HepG2 (cell line): ENCODE data around the gene FHIT. TPM values are rescaled to one million over a fixed set of nuclear protein-coding genes. Genes with fewer than 3 reads are reported as not detected.

ENCODE experiments used
- ATAC-seq: fragments of 200-7000 bp; cut with Tn5 transposase; 3 replicates; pipeline ENCODE4 v1.9.1; 2020; ENCODE audit warnings: mild to moderate bottlenecking, moderate library complexity
- BruUV-seq: library from RNA; stranded (reverse); fragments of 400-500 nt; replicated peaks from 2 replicates; lab custom pipeline; 2021; lab: Mats Ljungman, UMichigan
- CTCF ChIA-PET: fragments of 300-600 bp; formaldehyde crosslinking; extraction: SDS; loops from one replicate; lab custom pipeline; 2021; ENCODE audit warnings: low total read pairs, inconsistent platforms, low intra/inter-chr PET ratio; lab: Yijun Ruan, JAX
- POLR2A ChIA-PET: fragments of 350-600 bp; sonication (Branson Sonifier 250); formaldehyde crosslinking; loops from one replicate; lab custom pipeline; 2020; ENCODE audit warnings: antibody characterized with exemption, inconsistent platforms; lab: Yijun Ruan, JAX
- DNase-seq: peaks from one replicate; pipeline ENCODE4 v3.0.0-alpha.2; 2015; ENCODE audit warnings: low spot score
- FAIRE-seq: peaks from 3 replicates; lab custom pipeline; 2011; peaks lifted over from hg19 to GRCh38; lab: Jason Lieb, UNC
- H2AFZ ChIP-seq: one replicate; pipeline ENCODE4 v1.6.1; 2011; ENCODE audit warnings: low read length, inconsistent platforms
- H3K27ac ChIP-seq: fragments of 300-600 bp; 3 replicates; pipeline ENCODE4 v1.8.0; 2011; ENCODE audit warnings: mixed run types, mild to moderate bottlenecking, mixed read lengths, low read length, inconsistent platforms; ENCODE audit not compliant: insufficient read depth; ENCODE audit errors: extremely low read length
- H3K27me3 ChIP-seq, 2 experiments: fragments of 200-600 bp in 1 of 2; 2 replicates in 1 of 2; 3 replicates in 1 of 2; pipeline versions ENCODE4 v1.6.0 to v1.8.0; 2011; ENCODE audit warnings: low read length in 2 of 2, mild to moderate bottlenecking in 2 of 2, moderate library complexity in 2 of 2, inconsistent platforms in 1 of 2; ENCODE audit not compliant: insufficient read depth in 2 of 2, control insufficient read depth in 1 of 2
- H3K36me3 ChIP-seq, 2 experiments: fragments of 200-600 bp in 1 of 2; replicated peaks in 1 of 2; 2 replicates in 1 of 2; 3 replicates in 1 of 2; pipeline versions ENCODE4 v1.5.1 to v1.8.0; 2011; ENCODE audit warnings: low read length in 2 of 2, inconsistent platforms in 1 of 2; ENCODE audit not compliant: insufficient read depth in 2 of 2, control insufficient read depth in 1 of 2
- H3K4me1 ChIP-seq: 2 replicates; pipeline ENCODE4 v1.5.1; 2012; ENCODE audit warnings: low read length, inconsistent platforms; ENCODE audit not compliant: insufficient read depth
- H3K4me2 ChIP-seq: 2 replicates; pipeline ENCODE4 v1.6.0; 2011; ENCODE audit warnings: low read depth, low read length, inconsistent platforms
- H3K4me3 ChIP-seq, 3 experiments: fragments of 200-600 bp in 1 of 3; sonication (generic), shearing (Covaris generic) in 1 of 3; replicated peaks in 1 of 3; 2 replicates each; pipeline ENCODE4 v1.5.1; 2011 to 2016; ENCODE audit warnings: low read length in 3 of 3, inconsistent platforms in 2 of 3, low read depth in 2 of 3, mild to moderate bottlenecking in 2 of 3, control low read depth in 1 of 3, mixed read lengths in 1 of 3; ENCODE audit not compliant: insufficient read depth in 1 of 3
- H3K79me2 ChIP-seq: one replicate; pipeline ENCODE4 v1.6.1; 2011; ENCODE audit warnings: low read length, inconsistent platforms; ENCODE audit not compliant: insufficient read depth
- H3K9ac ChIP-seq: 2 replicates; pipeline ENCODE4 v1.6.0; 2011; ENCODE audit warnings: mild to moderate bottlenecking, low read depth, low read length, inconsistent platforms; ENCODE audit not compliant: insufficient read depth
- H3K9me3 ChIP-seq: 2 replicates; pipeline ENCODE4 v1.5.1; 2012; ENCODE audit warnings: mild to moderate bottlenecking, low read length
- H4K20me1 ChIP-seq: 2 replicates; pipeline ENCODE4 v1.6.0; 2011; ENCODE audit warnings: inconsistent platforms, mild to moderate bottlenecking, low read length, moderate library complexity; ENCODE audit not compliant: insufficient read depth
- AHR ChIP-seq: IDR thresholded peaks from 2 replicates; pipeline ENCODE4 v1.6.1; 2018; ENCODE audit warnings: missing genetic modification reagents, missing compliant biosample characterization
- ATF7 ChIP-seq, 2 experiments: fragments of 450-650 bp in 1 of 2; sonication (generic) in 1 of 2; formaldehyde crosslinking in 1 of 2; IDR thresholded peaks; 2 replicates each; pipeline versions ENCODE4 v1.4.0 to v1.6.1; 2016 to 2020; ENCODE audit warnings: antibody characterized with exemption in 1 of 2, mild to moderate bottlenecking in 1 of 2, missing genetic modification reagents in 1 of 2
- CHD4 ChIP-seq: fragments of 200-600 bp; sonication (generic); IDR thresholded peaks from 2 replicates; pipeline ENCODE4 v1.7.0; 2017; ENCODE audit warnings: mild to moderate bottlenecking, low read length, borderline replicate concordance
- ELF4 ChIP-seq: sonication (generic); formaldehyde crosslinking; IDR thresholded peaks from 2 replicates; pipeline ENCODE4 v1.5.0; 2020; ENCODE audit warnings: missing genetic modification reagents, mild to moderate bottlenecking, moderate library complexity, borderline replicate concordance
- GLI4 ChIP-seq: sonication (generic); formaldehyde crosslinking; IDR thresholded peaks from 2 replicates; pipeline ENCODE4 v1.5.1; 2020; ENCODE audit warnings: missing genetic modification reagents, mild to moderate bottlenecking, moderate library complexity, borderline replicate concordance
- HDAC6 ChIP-seq: fragments of 200-600 bp; sonication (generic); IDR thresholded peaks from 2 replicates; pipeline ENCODE4 v1.7.0; 2017; ENCODE audit warnings: mild to moderate bottlenecking, antibody characterized with exemption, low read length, low read depth
- KAT7 ChIP-seq: IDR thresholded peaks from 2 replicates; pipeline ENCODE4 v1.6.1; 2018; ENCODE audit warnings: borderline replicate concordance, missing compliant biosample characterization
- MAZ ChIP-seq, 2 experiments: sonication (generic) in 1 of 2; formaldehyde crosslinking in 1 of 2; IDR thresholded peaks; 2 replicates each; pipeline versions ENCODE4 v1.5.0 to v1.6.1; 2012 to 2020; ENCODE audit warnings: low read depth in 2 of 2, mild to moderate bottlenecking in 2 of 2, borderline replicate concordance in 1 of 2, improper control_type of control experiment in 1 of 2, low read length in 1 of 2, missing genetic modification reagents in 1 of 2, moderate library complexity in 1 of 2
- PPARG ChIP-seq: conservative IDR thresholded peaks from 2 replicates; pipeline ENCODE4 v1.6.1; 2016; ENCODE audit warnings: missing biosample characterization, missing genetic modification reagents
- RFXAP ChIP-seq: sonication (generic); formaldehyde crosslinking; IDR thresholded peaks from 2 replicates; pipeline ENCODE4 v1.4.0; 2020; ENCODE audit warnings: missing genetic modification reagents, borderline replicate concordance
- SNAPC4 ChIP-seq: sonication (generic); formaldehyde crosslinking; IDR thresholded peaks from 2 replicates; pipeline ENCODE4 v1.4.0; 2020; ENCODE audit warnings: mild to moderate bottlenecking, missing genetic modification reagents
- TCF7L2 ChIP-seq: IDR thresholded peaks from 2 replicates; pipeline ENCODE4 v1.6.1; 2011; ENCODE audit warnings: mild to moderate bottlenecking, low read depth, low read length, moderate library complexity
- ZNF713 ChIP-seq: sonication (generic); formaldehyde crosslinking; IDR thresholded peaks from 2 replicates; pipeline ENCODE4 v1.4.0; 2020; ENCODE audit warnings: mild to moderate bottlenecking, missing genetic modification reagents
- WGBS: methylation state at CpG from one replicate; pipeline ENCODE4 v1.1.6; 2017; ENCODE audit warnings: low lambda C conversion rate; 5-methylcytosine and 5-hydroxymethylcytosine counted together
- in situ Hi-C: cut with HindIII; loops from 2 replicates; pipeline ENCODE4 v1.10.0; 2017; ENCODE audit warnings: low pct_unique_long_range_greater_than_20kb; ENCODE audit not compliant: extremely low pct_ligation_motif_present
- intact Hi-C: fragments of 100-400 bp; cut with micrococcal nuclease; formaldehyde crosslinking; loops from one replicate; pipeline ENCODE4 v1.10.0; 2022; ENCODE audit not compliant: unreplicated experiment
- polyA plus RNA-seq, 8 experiments: library from polyadenylated mRNA; depleted of rRNA in 3 of 8; stranded (reverse) in 7 of 8; unstranded in 1 of 8; fragments of >200 nt; fragmentation: Illumina TruSeq in 4 of 8; extraction: Trizol in 4 of 8; gene quantifications; 2 replicates each; pipeline versions ENCODE4 v1.2.1 to v1.2.3, GENCODE V29; 2011 to 2016; ENCODE audit warnings: low read depth in 4 of 8, missing spikeins in 1 of 8, mixed read lengths in 1 of 8; ENCODE audit not compliant: insufficient read depth in 1 of 8
- total RNA-seq, 5 experiments: library from RNA; depleted of rRNA; stranded (reverse); fragments of >200 nt; fragmentation: Illumina TruSeq; extraction: Trizol; gene quantifications; 2 replicates each; pipeline ENCODE4 v1.2.3, GENCODE V29; 2016; ENCODE audit warnings: low read depth in 1 of 5

FHIT gene
- total and polyA plus RNA-seq, 2 of the 13 experiments (the other 11 are each of a cell fraction or from before 2014, with no cell fraction given), result 4.0 to 4.6 TPM

GRCh38 chr3:61081554-61081953 is 169.7 kb downstream of the FHIT start:
- Histone ChIP-seq H3K36me3 (no peaks in the 10 kb centered on the region), H2AFZ (no peak overlapping the region), H3K4me2 (no peak overlapping the region), H3K9me3 (no peaks in the 10 kb centered on the region), H4K20me1 (no peaks in the 10 kb centered on the region), H3K27ac (no peak overlapping the region), H3K4me1 (no peaks in the 10 kb centered on the region), H3K79me2 (no peaks in the 10 kb centered on the region), H3K4me3 (no peak overlapping the region), H3K9ac (no peak overlapping the region), H3K27me3 (no peaks in the 10 kb centered on the region)
- intact Hi-C loops, result no loop called here
- DNase-seq, result no peak
- POLR2A ChIA-PET, result no interaction called here
- CTCF ChIA-PET, result no interaction called here
- 57% methylated on average over 3 of the region's 3 CpGs for WGBS
- in situ Hi-C loops, result no loop called here
- ATAC-seq, result no peak
- FAIRE-seq, result no peak
- peak; percentile 55 for TF ChIP-seq ATF7 (IDR thresholded peaks at IDR 0.05)
- no peak for TF ChIP-seq ATF7 (CRISPR knock-in tag; IDR thresholded peaks at IDR 0.05)
- TF ChIP-seq RFXAP (CRISPR knock-in tag), result no peak
- BruUV-seq, result no TSS peak

GRCh38 chr3:61080737-61081445 is 170.4 kb downstream of the FHIT start:
- H3K4me2 ChIP-seq, result no peak overlapping the region
- CTCF ChIA-PET, result no interaction called here
- no peak for TF ChIP-seq CHD4
- TF ChIP-seq GLI4 (CRISPR knock-in tag), result no peak
- TF ChIP-seq PPARG (CRISPR knock-in tag), result no peak
- no peak for TF ChIP-seq ZNF713 (CRISPR knock-in tag)
- no peak for TF ChIP-seq HDAC6
- no peak for TF ChIP-seq ELF4 (CRISPR knock-in tag)
- no peak for TF ChIP-seq AHR
- no peak for TF ChIP-seq TCF7L2
- TF ChIP-seq MAZ (IDR thresholded peaks at IDR 0.05; ENCODE audit: borderline replicate concordance, low read depth, low read length), result no peak
- TF ChIP-seq MAZ (CRISPR knock-in tag; IDR thresholded peaks at IDR 0.05; ENCODE audit: low read depth), result no peak
- no peak for TF ChIP-seq KAT7
- no peak for TF ChIP-seq SNAPC4

More at GRCh38 chr3:61080737-61081445, 170.4 kb downstream of the FHIT start:
- no peaks in the 10 kb centered on the region for H3K36me3 ChIP-seq
- ATAC-seq (no peak), FAIRE-seq (no peak), DNase-seq (no peak)
- H2AFZ ChIP-seq, result no peak overlapping the region
- 85% methylated on average over 5 of the region's 5 CpGs for WGBS
- H3K27ac ChIP-seq, result no peak overlapping the region
- no peaks in the 10 kb centered on the region for H3K9me3 ChIP-seq
- no TSS peak for BruUV-seq
- H3K4me1 ChIP-seq, result no peaks in the 10 kb centered on the region
- H4K20me1 ChIP-seq, result no peaks in the 10 kb centered on the region
- H3K79me2 ChIP-seq, result no peaks in the 10 kb centered on the region
- intact Hi-C loops (no loop called here), in situ Hi-C loops (no loop called here)
- POLR2A ChIA-PET, result no interaction called here
- H3K9ac ChIP-seq, result no peak overlapping the region
- H3K4me3 ChIP-seq, result no peak overlapping the region
- no peaks in the 10 kb centered on the region for H3K27me3 ChIP-seq
